Endothelial cell of umbilical vein (primary cell): ENCODE measurements around the gene THUMPD3.

Source experiments
- EZH2 ChIP-seq: IDR thresholded peaks from 2 replicates; pipeline ENCODE4 v1.6.1; 2012; ENCODE audit warnings: borderline replicate concordance, low read depth, mild to moderate bottlenecking, moderate library complexity, low read length, inconsistent platforms; ENCODE audit not compliant: severe bottlenecking
- GATA2 ChIP-seq: IDR thresholded peaks from 2 replicates; pipeline ENCODE4 v1.7.0; 2011; ENCODE audit warnings: low read depth, mild to moderate bottlenecking, moderate library complexity, mixed read lengths, low read length; ENCODE audit not compliant: insufficient read length, insufficient read depth
- JUN ChIP-seq: IDR thresholded peaks from 2 replicates; pipeline ENCODE4 v1.6.1; 2011; ENCODE audit warnings: borderline replicate concordance, low read depth; ENCODE audit not compliant: insufficient read length, insufficient read depth
- MYC ChIP-seq: IDR thresholded peaks from one replicate; pipeline ENCODE4 v1.6.1; 2011; ENCODE audit warnings: mild to moderate bottlenecking, low read depth, low read length
- POLR2A ChIP-seq: IDR thresholded peaks from 2 replicates; pipeline ENCODE4 v1.6.1; 2012; ENCODE audit warnings: low read depth, mild to moderate bottlenecking, control low read depth, low read length
- POLR2AphosphoS5 ChIP-seq: IDR thresholded peaks from 2 replicates; pipeline ENCODE4 v1.6.1; 2012; ENCODE audit warnings: low read depth, mild to moderate bottlenecking, control low read depth, low read length, moderate library complexity; ENCODE audit not compliant: insufficient read depth
- TF ChIP-seq, protein P1 (sequence below), 2 donors: IDR thresholded peaks; 1 replicate in 1 of 2; 2 replicates in 1 of 2; pipeline ENCODE4 v1.5.1; 2011; ENCODE audit warnings: low read length in 2 of 2, mild to moderate bottlenecking in 2 of 2, moderate library complexity in 2 of 2, control low read depth in 1 of 2, inconsistent platforms in 1 of 2, low read depth in 1 of 2; ENCODE audit not compliant: insufficient read depth in 1 of 2; ENCODE audit errors: extremely low read depth in 1 of 2
- TF ChIP-seq, protein P2 (sequence below): IDR thresholded peaks from 2 replicates; pipeline ENCODE4 v1.6.1; 2011; ENCODE audit not compliant: insufficient read depth, insufficient read length

DNA sequence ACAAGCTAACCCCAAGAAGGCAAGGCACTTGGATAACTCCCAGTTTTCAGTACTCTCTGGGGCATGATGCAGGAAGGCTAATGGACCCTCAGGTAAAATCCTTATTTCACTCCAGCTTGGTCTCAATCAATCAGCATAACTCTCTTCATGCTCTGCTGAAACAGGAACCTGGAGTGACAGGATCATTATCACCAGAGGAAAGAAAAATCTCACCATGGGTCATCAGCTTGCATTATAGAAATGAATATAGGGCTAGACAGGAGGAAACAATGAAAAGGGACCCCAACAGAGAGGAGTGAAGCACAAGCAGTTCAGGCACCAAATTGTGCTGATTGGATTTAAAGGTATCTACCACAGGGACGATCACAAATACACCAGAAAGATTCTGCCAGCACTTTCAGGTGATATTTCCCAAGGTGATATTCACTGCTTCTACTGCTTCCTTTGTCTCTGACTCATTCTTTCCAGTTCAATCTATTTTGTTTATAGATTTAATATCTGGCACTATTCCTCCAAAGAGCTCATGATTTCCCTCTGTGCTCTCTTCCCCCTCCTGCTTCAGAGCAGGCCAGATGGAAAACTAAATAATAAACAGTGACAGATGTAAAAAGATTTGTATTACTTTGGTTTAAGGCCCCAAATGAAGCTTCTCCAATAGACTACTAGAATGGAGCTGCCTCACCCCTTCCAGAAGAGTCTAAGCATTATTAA lies 22.9 kb upstream of the THUMPD3 start:
- TF ChIP-seq POLR2A, result no peak
- no peak for TF ChIP-seq JUN
- TF ChIP-seq, protein P1, sequence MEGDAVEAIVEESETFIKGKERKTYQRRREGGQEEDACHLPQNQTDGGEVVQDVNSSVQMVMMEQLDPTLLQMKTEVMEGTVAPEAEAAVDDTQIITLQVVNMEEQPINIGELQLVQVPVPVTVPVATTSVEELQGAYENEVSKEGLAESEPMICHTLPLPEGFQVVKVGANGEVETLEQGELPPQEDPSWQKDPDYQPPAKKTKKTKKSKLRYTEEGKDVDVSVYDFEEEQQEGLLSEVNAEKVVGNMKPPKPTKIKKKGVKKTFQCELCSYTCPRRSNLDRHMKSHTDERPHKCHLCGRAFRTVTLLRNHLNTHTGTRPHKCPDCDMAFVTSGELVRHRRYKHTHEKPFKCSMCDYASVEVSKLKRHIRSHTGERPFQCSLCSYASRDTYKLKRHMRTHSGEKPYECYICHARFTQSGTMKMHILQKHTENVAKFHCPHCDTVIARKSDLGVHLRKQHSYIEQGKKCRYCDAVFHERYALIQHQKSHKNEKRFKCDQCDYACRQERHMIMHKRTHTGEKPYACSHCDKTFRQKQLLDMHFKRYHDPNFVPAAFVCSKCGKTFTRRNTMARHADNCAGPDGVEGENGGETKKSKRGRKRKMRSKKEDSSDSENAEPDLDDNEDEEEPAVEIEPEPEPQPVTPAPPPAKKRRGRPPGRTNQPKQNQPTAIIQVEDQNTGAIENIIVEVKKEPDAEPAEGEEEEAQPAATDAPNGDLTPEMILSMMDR (IDR thresholded peaks at IDR 0.05; ENCODE audit: extremely low read depth in 1 of 2, insufficient read depth in 1 of 2, low read depth in 1 of 2, low read length in 2 of 2), result no peak
- no peak for TF ChIP-seq EZH2
- no peak for TF ChIP-seq MYC
- TF ChIP-seq POLR2AphosphoS5, result no peak
- TF ChIP-seq GATA2, result no peak
- TF ChIP-seq, protein P2, sequence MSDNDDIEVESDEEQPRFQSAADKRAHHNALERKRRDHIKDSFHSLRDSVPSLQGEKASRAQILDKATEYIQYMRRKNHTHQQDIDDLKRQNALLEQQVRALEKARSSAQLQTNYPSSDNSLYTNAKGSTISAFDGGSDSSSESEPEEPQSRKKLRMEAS, result no peak
